Memory B cell (primary cell): ENCODE results near the gene GOLGA2.

Source experiments
- ATAC-seq: fragments of 150-1000 bp; cut with Tn5 transposase; 2 replicates; pipeline ENCODE4 v1.10.0; 2021; ENCODE audit warnings: low read depth, mild to moderate bottlenecking, moderate library complexity
- DNase-seq, 2 donors: peaks; one replicate each; pipeline ENCODE4 v3.0.0; 2022; ENCODE audit warnings: low spot score in 2 of 2
- H3K27ac Mint-ChIP-seq: one replicate; pipeline ENCODE4 v1.8.0; 2022; ENCODE audit warnings: mild to moderate bottlenecking, moderate library complexity, mixed read lengths
- H3K27me3 Mint-ChIP-seq: one replicate; pipeline ENCODE4 v1.8.0; 2022; ENCODE audit warnings: mixed read lengths
- H3K36me3 Mint-ChIP-seq: one replicate; pipeline ENCODE4 v1.8.0; 2022; ENCODE audit warnings: mild to moderate bottlenecking, mixed read lengths
- H3K4me1 Mint-ChIP-seq: one replicate; pipeline ENCODE4 v1.8.0; 2022; ENCODE audit warnings: mixed read lengths
- H3K4me3 Mint-ChIP-seq: one replicate; pipeline ENCODE4 v1.8.0; 2022; ENCODE audit warnings: mild to moderate bottlenecking, moderate library complexity, mixed read lengths
- H3K9me3 Mint-ChIP-seq: one replicate; pipeline ENCODE4 v1.8.0; 2022; ENCODE audit warnings: mixed read lengths

Gene GOLGA2

DNA sequence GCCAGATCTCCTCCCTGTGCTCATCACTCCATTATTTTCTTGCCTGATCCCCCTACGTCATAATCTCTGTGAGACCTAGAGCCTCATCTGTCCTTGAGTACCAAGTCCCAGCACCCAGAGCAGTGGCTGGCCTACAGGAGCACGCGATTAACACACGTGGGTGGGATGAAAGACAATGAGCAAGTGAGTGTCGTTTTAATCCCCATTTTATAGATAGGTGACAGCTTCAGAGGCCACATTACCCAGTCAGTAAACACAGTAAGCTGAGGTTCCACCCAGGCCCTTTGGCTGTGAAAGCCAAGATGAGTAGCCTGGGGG is 29.1 kb upstream of the GOLGA2 start:
- Mint-ChIP-seq H3K4me1 (no peaks in the 10 kb centered on the region), H3K36me3 (peaks cover 5% of the 10 kb centered on the region), H3K9me3 (no peaks in the 10 kb centered on the region), H3K4me3 (no peak overlapping the region), H3K27me3 (no peaks in the 10 kb centered on the region), H3K27ac (no peak overlapping the region)
- no peak for DNase-seq
- no peak for ATAC-seq

DNA sequence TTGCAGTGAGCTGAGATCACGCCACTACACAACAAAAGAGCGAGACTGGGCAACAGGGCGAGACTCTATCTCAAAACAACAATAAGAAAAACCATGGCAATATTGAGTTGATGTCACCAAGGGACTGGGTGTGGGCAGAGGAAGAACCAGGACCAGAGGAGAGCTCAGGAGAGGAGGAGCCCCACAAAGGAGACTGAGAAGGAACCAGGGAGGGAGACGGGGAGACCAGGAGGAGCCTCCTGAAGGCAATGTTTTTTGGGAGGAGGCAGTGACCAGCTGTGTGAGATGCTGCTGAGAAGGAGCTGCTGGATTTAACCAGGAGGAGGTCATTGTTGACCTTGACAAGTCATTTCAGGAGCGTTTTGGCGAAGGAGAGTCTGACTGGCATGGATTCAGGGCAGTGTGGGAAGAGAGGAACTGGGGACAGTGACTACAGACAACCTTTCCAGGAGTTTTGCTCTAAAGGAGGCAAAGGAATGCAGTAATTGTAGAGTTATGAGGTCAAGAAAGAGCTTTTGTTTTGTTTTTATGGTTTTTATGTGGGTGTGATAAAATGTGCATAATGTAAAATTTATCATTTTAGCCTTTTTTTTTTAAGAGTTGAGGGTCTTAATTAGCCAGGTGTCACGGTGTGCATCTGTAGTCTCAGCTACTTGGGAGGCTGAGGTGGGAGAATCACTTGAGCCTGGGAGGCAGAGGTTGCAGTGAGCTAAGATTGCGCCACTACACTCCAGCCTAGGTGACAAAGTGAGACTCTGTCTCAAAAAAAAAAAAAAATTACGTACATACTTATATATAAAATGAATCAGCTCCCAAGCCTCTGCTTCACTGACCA is 28.5 kb upstream of the GOLGA2 start:
- ATAC-seq (no peak), DNase-seq (no peak)
- Mint-ChIP-seq H3K4me3 (no peak overlapping the region), H3K27ac (no peak overlapping the region), H3K9me3 (no peaks in the 10 kb centered on the region), H3K27me3 (no peaks in the 10 kb centered on the region), H3K36me3 (peaks cover 4% of the 10 kb centered on the region), H3K4me1 (no peaks in the 10 kb centered on the region)

GRCh38 chr9:128298535-128299482 is 23.0 kb upstream of the GOLGA2 start:
- H3K27me3 Mint-ChIP-seq, result no peaks in the 10 kb centered on the region
- H3K4me1 Mint-ChIP-seq, result no peaks in the 10 kb centered on the region

GRCh38 chr9:128297221-128297773 is 21.5 kb upstream of the GOLGA2 start:
- Mint-ChIP-seq H3K27me3 (no peaks in the 10 kb centered on the region), H3K27ac (no peak overlapping the region), H3K36me3 (no peaks in the 10 kb centered on the region), H3K4me1 (no peaks in the 10 kb centered on the region), H3K9me3 (no peaks in the 10 kb centered on the region), H3K4me3 (no peak overlapping the region)
- ATAC-seq (no peak), DNase-seq (no peak)

More at GRCh38 chr9:128298535-128299482, 23.0 kb upstream of the GOLGA2 start:
- DNase-seq (no peak), ATAC-seq (no peak)
- H3K9me3 Mint-ChIP-seq, result no peaks in the 10 kb centered on the region
- no peak overlapping the region for H3K4me3 Mint-ChIP-seq
- H3K27ac Mint-ChIP-seq, result no peak overlapping the region
- H3K36me3 Mint-ChIP-seq, result no peaks in the 10 kb centered on the region

DNA sequence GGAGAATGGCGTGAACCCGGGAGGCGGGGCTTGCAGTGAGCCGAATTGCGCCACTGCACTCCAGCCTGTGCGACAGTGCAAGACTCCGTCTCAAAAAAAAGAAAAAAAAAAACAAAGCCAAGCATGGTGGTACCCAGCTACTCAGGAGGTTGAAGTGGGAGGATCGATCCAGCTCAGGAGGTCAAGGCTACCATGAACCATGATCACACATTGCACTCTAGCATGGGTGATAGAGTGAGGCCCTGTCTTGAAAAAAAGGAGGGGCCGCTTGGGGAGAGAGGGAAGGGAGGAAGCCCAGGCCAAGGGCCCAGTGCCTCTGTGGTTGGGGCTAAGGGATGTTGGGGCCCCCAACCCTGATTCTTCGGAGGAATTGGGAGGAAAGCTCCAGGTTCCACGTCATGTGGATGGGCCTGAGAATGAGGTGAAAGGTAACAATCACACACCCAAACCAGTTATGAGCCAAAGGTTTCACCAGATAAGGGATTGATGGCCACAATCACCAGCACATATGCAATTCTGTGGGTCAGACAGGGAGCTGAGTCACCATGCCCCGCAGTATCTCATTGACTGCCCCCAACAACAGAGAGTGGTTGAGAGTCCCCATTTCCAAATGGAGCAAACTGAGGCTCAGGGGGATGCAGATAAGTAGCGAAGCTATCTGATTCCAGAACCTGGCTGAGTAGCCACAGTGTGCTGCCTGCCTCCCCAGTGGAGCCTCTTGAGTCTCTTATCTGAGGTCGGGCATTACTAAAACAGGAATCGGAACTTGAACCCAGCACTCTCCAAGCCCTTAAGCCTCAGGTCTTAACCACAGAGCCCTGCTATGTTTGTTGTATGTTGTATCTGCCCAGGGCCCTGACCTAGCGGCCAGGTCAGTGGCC is 20.8 kb upstream of the GOLGA2 start:
- Mint-ChIP-seq H3K9me3 (no peaks in the 10 kb centered on the region), H3K27me3 (no peaks in the 10 kb centered on the region), H3K4me1 (no peaks in the 10 kb centered on the region), H3K4me3 (no peak overlapping the region), H3K36me3 (no peaks in the 10 kb centered on the region), H3K27ac (no peak overlapping the region)
- DNase-seq, result no peak
- ATAC-seq, result no peak

DNA sequence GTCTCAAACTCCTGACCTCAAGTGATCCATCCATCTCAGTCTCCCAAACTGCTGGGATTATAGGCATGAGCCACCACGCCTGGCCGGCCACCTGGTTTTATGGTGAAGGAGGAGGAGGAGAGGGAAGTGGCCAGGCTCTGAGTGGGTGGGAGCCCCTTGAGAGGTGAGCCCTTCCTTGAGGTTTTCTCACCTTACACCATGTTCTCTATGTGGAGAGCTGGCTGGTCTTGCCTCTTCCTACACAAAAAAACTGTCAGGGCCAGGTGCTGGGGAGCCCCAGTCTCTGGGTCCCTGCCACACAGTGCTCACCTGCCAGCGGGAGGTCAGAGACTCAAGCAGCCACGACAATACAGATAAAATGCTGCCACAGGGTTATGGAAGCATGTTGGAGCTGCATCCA is 18.3 kb upstream of the GOLGA2 start:
- no peaks in the 10 kb centered on the region for H3K27me3 Mint-ChIP-seq
- no peak overlapping the region for H3K27ac Mint-ChIP-seq
- ATAC-seq, result no peak
- peaks cover under 1% of the 10 kb centered on the region for H3K36me3 Mint-ChIP-seq
- no peak overlapping the region for H3K4me3 Mint-ChIP-seq
- no peaks in the 10 kb centered on the region for H3K4me1 Mint-ChIP-seq
- no peak for DNase-seq
- H3K9me3 Mint-ChIP-seq, result no peaks in the 10 kb centered on the region

GRCh38 chr9:128293091-128293490 is 17.3 kb upstream of the GOLGA2 start:
- Mint-ChIP-seq H3K4me3 (no peak overlapping the region), H3K27me3 (no peaks in the 10 kb centered on the region), H3K4me1 (no peaks in the 10 kb centered on the region), H3K36me3 (peaks cover 8% of the 10 kb centered on the region), H3K9me3 (no peaks in the 10 kb centered on the region), H3K27ac (no peak overlapping the region)
- no peak for ATAC-seq
- DNase-seq, result no peak

- no peak for DNase-seq
- H3K27ac Mint-ChIP-seq, result no peak overlapping the region
These were observed 16.2 kb upstream of the GOLGA2 start for GRCh38 chr9:128292009-128292408.

GRCh38 chr9:128288273-128289004 is 12.6 kb upstream of the GOLGA2 start:
- H3K27ac Mint-ChIP-seq, result no peak overlapping the region
- H3K9me3 Mint-ChIP-seq, result no peaks in the 10 kb centered on the region
- H3K27me3 Mint-ChIP-seq, result no peaks in the 10 kb centered on the region
- ATAC-seq (no peak), DNase-seq (no peak)
- H3K4me1 Mint-ChIP-seq, result peaks cover 6% of the 10 kb centered on the region
- no peak overlapping the region for H3K4me3 Mint-ChIP-seq
- peaks cover 15% of the 10 kb centered on the region for H3K36me3 Mint-ChIP-seq

More at GRCh38 chr9:128292009-128292408, 16.2 kb upstream of the GOLGA2 start:
- Mint-ChIP-seq H3K4me1 (no peaks in the 10 kb centered on the region), H3K9me3 (no peaks in the 10 kb centered on the region), H3K4me3 (no peak overlapping the region), H3K27me3 (no peaks in the 10 kb centered on the region), H3K36me3 (peaks cover 12% of the 10 kb centered on the region)
- no peak for ATAC-seq

DNA sequence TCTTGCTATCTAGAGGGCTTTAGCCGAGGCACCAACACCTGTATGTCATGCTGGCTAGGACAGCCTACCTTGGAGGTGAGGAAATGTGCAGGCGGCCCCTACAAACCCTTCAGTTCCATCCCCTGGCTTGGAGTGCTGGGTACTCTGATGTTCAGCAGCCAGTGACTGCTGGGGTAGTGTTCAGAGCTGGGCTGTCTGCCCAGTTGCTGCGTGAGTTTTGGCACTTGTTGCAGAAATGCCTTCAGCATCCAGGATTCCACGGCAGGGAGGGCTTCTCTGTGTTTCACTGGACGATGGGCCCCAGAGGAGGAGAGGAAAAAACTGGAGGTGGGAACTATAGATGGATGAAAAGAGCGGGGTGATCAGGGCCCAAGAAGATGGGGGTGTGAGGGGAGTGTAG is 10.6 kb upstream of the GOLGA2 start:
- ATAC-seq (no peak), DNase-seq (no peak)
- peaks cover 6% of the 10 kb centered on the region for H3K4me1 Mint-ChIP-seq
- peaks cover 15% of the 10 kb centered on the region for H3K36me3 Mint-ChIP-seq
- no peak overlapping the region for H3K27ac Mint-ChIP-seq
- no peaks in the 10 kb centered on the region for H3K27me3 Mint-ChIP-seq
- no peaks in the 10 kb centered on the region for H3K9me3 Mint-ChIP-seq
- no peak overlapping the region for H3K4me3 Mint-ChIP-seq

DNA sequence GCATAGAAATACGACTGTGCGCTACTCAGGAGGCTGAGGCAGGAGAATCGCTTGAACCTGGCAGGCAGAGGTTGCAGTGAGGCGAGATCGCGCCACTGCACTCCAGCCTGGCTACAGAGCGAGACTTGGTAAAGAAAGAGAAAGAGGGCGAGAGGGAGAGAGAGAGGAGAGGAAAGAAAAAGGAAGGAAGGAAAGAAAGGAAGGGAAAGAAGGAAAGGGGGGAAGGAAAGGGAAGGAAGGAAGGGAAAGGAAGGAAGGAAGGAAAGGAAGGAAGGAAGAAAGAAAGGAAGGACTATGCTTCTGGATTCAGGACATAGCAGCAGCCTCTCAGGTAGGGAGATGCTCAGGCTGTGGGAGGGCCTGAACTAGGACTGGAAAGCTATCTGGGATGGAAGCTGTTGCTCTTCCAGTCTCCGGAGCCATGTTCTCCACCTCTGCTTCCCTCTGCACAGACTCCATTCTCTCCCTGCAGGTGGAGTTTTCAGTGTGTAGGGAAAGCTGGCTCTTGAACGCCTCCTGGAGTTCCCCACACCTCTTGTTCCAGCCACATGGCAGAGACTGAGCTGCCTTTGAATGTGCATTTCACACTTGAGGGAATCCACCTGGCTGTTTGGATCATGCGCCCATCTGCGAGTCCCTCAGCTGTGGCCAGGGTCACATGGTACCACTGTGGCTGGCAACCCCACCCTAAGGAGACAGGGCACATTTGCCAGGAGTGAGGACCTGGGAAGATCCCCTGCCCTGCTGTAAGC is 9.4 kb upstream of the GOLGA2 start:
- Mint-ChIP-seq H3K36me3 (peaks cover 15% of the 10 kb centered on the region), H3K27ac (no peak overlapping the region), H3K27me3 (no peaks in the 10 kb centered on the region), H3K9me3 (no peaks in the 10 kb centered on the region), H3K4me1 (peaks cover 6% of the 10 kb centered on the region), H3K4me3 (no peak overlapping the region)
- ATAC-seq, result no peak
- no peak for DNase-seq

DNA sequence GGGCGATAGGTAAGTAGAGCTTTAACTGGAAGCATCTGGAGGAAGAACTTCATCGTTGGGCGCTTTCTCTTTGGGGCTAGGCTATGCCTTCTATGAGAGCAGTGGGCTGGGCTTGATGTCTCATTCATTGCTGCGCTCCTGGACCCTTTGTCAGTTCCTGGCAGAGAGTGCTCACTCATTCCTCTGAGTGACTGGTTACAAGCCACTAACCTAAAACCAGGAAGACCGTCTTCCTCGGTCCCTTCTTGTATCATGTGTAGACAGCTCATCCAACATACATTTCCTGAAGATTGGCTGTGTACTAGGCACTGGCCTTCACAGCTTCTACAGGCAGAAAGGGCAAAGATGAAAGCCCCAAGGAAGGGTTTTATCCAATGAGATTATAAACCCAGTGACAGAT is 6.7 kb upstream of the GOLGA2 start:
- H3K4me1 Mint-ChIP-seq, result peaks cover 6% of the 10 kb centered on the region
- H3K4me3 Mint-ChIP-seq, result no peak overlapping the region
- peaks cover 7% of the 10 kb centered on the region for H3K36me3 Mint-ChIP-seq
- no peak for DNase-seq
- no peak overlapping the region for H3K27ac Mint-ChIP-seq
- no peaks in the 10 kb centered on the region for H3K27me3 Mint-ChIP-seq
- no peak for ATAC-seq
- H3K9me3 Mint-ChIP-seq, result no peaks in the 10 kb centered on the region
